DOHH2 (cell line): ENCODE results near the gene CHML.

Source experiments
- EZH2phosphoT487 ChIP-seq: fragments of 200-600 bp; sonication (generic); IDR thresholded peaks from 2 replicates; pipeline ENCODE4 v1.6.1; 2017; ENCODE audit warnings: borderline replicate concordance, mild to moderate bottlenecking, antibody characterized with exemption, low read length, moderate library complexity, mixed read lengths
- TF ChIP-seq, protein P1 (sequence below): fragments of 200-600 bp; sonication (generic); IDR thresholded peaks from one replicate; pipeline ENCODE4 v1.5.1; 2014; ENCODE audit warnings: antibody characterized with exemption, mild to moderate bottlenecking, low read depth, low read length; ENCODE audit not compliant: poor library complexity, severe bottlenecking

DNA sequence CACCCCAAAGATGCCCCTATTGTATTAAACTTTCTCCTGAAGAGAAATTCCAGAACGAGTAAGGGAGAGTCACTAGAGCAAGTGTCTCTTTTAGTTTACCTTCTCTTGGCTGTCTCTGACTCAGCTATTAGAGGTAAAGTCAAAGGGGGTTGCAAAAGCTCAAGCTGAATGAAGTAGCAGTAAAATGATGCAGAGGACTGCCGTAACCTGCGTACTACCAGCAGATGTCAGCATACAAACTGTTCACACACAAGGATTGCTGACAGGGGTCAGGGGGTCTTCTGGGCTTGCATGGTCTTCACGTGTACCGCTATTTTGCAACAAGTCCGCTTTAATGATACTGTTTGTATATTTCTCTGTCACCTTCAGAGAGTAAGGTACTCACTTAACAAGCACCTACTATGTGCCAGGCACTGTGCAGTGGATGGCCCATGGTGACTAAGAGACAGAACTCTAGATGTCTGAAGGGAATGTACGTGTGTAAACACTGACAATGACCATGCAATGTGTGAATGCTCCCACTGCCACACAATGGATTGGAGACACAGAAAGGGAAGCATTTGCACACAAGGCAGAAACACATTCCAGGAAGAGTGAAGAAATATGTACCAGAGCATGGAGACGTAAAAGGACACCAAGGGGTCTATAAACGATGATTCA lies 34.9 kb downstream of the CHML start:
- TF ChIP-seq, protein P1, sequence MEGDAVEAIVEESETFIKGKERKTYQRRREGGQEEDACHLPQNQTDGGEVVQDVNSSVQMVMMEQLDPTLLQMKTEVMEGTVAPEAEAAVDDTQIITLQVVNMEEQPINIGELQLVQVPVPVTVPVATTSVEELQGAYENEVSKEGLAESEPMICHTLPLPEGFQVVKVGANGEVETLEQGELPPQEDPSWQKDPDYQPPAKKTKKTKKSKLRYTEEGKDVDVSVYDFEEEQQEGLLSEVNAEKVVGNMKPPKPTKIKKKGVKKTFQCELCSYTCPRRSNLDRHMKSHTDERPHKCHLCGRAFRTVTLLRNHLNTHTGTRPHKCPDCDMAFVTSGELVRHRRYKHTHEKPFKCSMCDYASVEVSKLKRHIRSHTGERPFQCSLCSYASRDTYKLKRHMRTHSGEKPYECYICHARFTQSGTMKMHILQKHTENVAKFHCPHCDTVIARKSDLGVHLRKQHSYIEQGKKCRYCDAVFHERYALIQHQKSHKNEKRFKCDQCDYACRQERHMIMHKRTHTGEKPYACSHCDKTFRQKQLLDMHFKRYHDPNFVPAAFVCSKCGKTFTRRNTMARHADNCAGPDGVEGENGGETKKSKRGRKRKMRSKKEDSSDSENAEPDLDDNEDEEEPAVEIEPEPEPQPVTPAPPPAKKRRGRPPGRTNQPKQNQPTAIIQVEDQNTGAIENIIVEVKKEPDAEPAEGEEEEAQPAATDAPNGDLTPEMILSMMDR: peak; percentile 71
- no peak for TF ChIP-seq EZH2phosphoT487
